ENCODE data around the gene ASCC3. TPM values are rescaled to one million over a fixed set of nuclear protein-coding genes. Genes with fewer than 3 reads are reported as not detected.

ASCC3 gene
- total RNA-seq, 4 donors from 2014 or later = 20.3 to 26.8 (median 24.5) TPM

DNA sequence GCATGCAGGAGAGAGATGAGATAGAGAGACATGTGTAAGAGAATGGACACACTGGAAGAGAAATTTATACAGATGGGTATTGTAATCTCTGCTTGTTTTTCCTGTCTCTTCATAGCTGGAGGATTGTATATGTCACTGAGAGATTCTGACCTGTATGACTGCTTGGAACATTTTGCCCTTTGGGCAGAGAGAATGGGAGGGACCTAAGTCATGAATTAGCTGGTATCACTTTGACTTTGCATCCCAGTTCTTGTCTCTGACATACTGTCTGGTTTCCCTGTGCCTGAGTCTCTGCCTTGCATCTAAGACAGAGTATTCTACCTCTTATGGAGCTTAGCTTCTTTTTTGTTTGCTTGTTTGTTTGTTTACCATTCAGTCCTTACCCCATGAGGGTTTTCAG is 37.0 kb upstream of the ASCC3 start:
- DNase-seq (ENCODE audit: low spot score in 2 of 2) = no peak
- TF ChIP-seq POLR2A (IDR thresholded peaks at IDR 0.05) = no peak
- TF ChIP-seq, protein P1, sequence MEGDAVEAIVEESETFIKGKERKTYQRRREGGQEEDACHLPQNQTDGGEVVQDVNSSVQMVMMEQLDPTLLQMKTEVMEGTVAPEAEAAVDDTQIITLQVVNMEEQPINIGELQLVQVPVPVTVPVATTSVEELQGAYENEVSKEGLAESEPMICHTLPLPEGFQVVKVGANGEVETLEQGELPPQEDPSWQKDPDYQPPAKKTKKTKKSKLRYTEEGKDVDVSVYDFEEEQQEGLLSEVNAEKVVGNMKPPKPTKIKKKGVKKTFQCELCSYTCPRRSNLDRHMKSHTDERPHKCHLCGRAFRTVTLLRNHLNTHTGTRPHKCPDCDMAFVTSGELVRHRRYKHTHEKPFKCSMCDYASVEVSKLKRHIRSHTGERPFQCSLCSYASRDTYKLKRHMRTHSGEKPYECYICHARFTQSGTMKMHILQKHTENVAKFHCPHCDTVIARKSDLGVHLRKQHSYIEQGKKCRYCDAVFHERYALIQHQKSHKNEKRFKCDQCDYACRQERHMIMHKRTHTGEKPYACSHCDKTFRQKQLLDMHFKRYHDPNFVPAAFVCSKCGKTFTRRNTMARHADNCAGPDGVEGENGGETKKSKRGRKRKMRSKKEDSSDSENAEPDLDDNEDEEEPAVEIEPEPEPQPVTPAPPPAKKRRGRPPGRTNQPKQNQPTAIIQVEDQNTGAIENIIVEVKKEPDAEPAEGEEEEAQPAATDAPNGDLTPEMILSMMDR (IDR thresholded peaks at IDR 0.05) = no peak
- no peak overlapping the region for H3K4me3 ChIP-seq (ENCODE audit: low read depth, poor library complexity, severe bottlenecking)
- intact Hi-C loops (cut with DNase I; ENCODE audit: low total_unique reads) = no loop called here

DNA sequence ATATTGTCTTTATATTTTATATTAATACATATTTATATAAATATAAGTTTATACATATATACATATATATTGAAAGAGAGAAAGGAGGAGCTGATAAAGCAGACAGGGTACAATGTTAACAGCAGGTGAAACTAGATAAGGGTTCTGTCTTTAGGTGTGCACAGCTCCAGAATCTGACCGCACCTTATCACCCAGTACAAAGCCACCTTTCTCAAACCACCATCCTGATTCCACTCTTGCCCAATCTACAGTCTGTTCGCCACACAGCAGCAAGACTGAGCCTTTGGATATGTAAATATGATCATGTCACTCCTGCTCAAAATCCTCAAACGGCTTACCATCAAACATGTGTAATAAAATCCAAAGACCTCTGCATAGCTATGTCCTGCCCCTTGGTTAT is 34.7 kb upstream of the ASCC3 start:
- no peak for DNase-seq (ENCODE audit: low spot score in 2 of 2)
- intact Hi-C loops (cut with DNase I; ENCODE audit: low total_unique reads) = no loop called here
- 83 to 89% methylated on average over 3 of the region's 3 CpGs for WGBS, 2 donors

GRCh38 chr6:100913400-100914276 is 32.5 kb upstream of the ASCC3 start:
- 91 to 92% methylated on average over 24 of the region's 24 CpGs for WGBS, 2 donors
- intact Hi-C loops (cut with DNase I; ENCODE audit: low total_unique reads) = no loop called here
- no peak for DNase-seq (ENCODE audit: low spot score in 2 of 2)
- no peak for TF ChIP-seq POLR2A (IDR thresholded peaks at IDR 0.05)
- TF ChIP-seq, protein P1 (IDR thresholded peaks at IDR 0.05) = no peak
- no peak overlapping the region for H3K4me3 ChIP-seq (ENCODE audit: low read depth, poor library complexity, severe bottlenecking)

More for the DNA sequence above, 34.7 kb upstream of the ASCC3 start:
- TF ChIP-seq, protein P1 (IDR thresholded peaks at IDR 0.05) = no peak
- TF ChIP-seq POLR2A (IDR thresholded peaks at IDR 0.05) = no peak
- H3K4me3 ChIP-seq (ENCODE audit: low read depth, poor library complexity, severe bottlenecking) = no peak overlapping the region

DNA sequence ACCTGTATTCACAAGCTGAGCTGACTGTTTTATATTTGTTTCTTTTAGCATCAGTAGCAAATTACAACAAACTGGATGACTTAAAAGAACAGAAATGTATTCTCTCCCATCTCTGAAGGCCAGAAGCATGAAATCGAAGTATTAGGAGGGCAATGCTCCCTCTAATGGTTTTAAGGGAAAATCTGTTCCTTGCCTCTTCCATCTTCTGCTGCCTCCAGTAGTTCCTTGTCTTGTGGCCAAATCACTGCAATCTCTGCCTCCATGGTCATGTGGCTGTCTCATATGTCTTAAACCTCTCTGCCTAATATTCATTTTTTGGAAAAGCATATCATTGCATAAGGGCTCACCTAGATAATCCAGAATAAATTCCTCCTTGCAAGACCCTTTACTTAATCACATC is 25.2 kb upstream of the ASCC3 start:
- no peak overlapping the region for H3K4me3 ChIP-seq (ENCODE audit: low read depth, poor library complexity, severe bottlenecking)
- 69 to 74% methylated on average over 1 of the region's 1 CpG for WGBS, 2 donors
- DNase-seq (ENCODE audit: low spot score in 2 of 2) = no peak
- no peak for TF ChIP-seq POLR2A (IDR thresholded peaks at IDR 0.05)
- TF ChIP-seq, protein P1 (IDR thresholded peaks at IDR 0.05) = no peak
- intact Hi-C loops (cut with DNase I; ENCODE audit: low total_unique reads) = no loop called here

DNA sequence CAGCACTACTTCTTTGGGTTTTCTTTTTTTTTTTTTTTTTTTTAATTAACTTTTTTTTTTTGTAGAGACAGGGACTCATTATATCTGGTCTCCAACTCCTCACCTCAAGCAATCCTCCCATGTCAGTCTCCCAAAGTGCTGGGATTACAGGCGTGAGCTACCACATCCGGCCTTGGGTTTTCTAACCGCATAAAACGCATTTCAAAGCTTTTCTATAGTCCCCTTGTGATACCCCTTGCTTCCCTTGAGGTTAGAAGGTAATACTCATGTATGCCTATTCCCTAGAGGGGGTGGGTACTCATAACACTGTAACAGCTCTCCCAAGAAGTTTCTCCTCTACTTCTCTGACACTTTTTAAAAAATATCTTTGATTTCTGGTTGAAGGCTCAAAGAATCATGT is 23.9 kb upstream of the ASCC3 start:
- intact Hi-C loops (cut with DNase I; ENCODE audit: low total_unique reads) = no loop called here
- H3K4me3 ChIP-seq (ENCODE audit: low read depth, poor library complexity, severe bottlenecking) = no peak overlapping the region
- no peak for TF ChIP-seq POLR2A (IDR thresholded peaks at IDR 0.05)
- TF ChIP-seq, protein P1 (IDR thresholded peaks at IDR 0.05) = no peak
- no peak for DNase-seq (ENCODE audit: low spot score in 2 of 2)
- 91% methylated on average over 4 of the region's 4 CpGs for WGBS, 2 donors

Measured in lower leg skin (tissue), 4 donors.